ENCODE data around the gene NUMB. TPM values are rescaled to one million over a fixed set of nuclear protein-coding genes. Genes with fewer than 3 reads are reported as not detected.

Gene NUMB
- total and polyA plus RNA-seq, 2 experiments from 2014 or later, result 64.8 to 142 TPM

- H3K9me2 ChIP-seq (ENCODE audit: insufficient read depth), result no peaks in the 10 kb centered on the region
- H4K20me1 ChIP-seq (ENCODE audit: insufficient read depth), result no peaks in the 10 kb centered on the region
- no peak overlapping the region for H2AFZ ChIP-seq
- H3F3A ChIP-seq (ENCODE audit: insufficient read depth), result no peaks in the 10 kb centered on the region
- no peaks in the 10 kb centered on the region for H3K36me3 ChIP-seq (ENCODE audit: low read depth)
- no peaks in the 10 kb centered on the region for H3K4me1 ChIP-seq (ENCODE audit: insufficient read depth)
- no peak overlapping the region for H3K4me2 ChIP-seq (ENCODE audit: unreplicated experiment)
- 89 to 91% methylated on average over 11 of the region's 11 CpGs for WGBS, 2 experiments (ENCODE audit: low coverage in 1 of 2, low lambda C conversion rate in 2 of 2, missing lambda C conversion rate in 2 of 2)
- H3K27ac ChIP-seq, result no peak overlapping the region
- in situ Hi-C loops (cut with MboI), result no loop called here
- H3K4me3 ChIP-seq, result no peak overlapping the region
- no peaks in the 10 kb centered on the region for H3K79me2 ChIP-seq (ENCODE audit: insufficient read depth)
- TF ChIP-seq EZH2phosphoT487 (IDR thresholded peaks at IDR 0.05; ENCODE audit: insufficient read depth, low read depth) (no peak), EZH2 (IDR thresholded peaks at IDR 0.05; ENCODE audit: insufficient read depth, poor library complexity, severe bottlenecking) (no peak)
- no peaks in the 10 kb centered on the region for H3K27me3 ChIP-seq (replicated peaks; ENCODE audit: insufficient read depth)
- no peak for DNase-seq
- no peaks in the 10 kb centered on the region for H3K9me3 ChIP-seq (ENCODE audit: low read depth)
- H3K9ac ChIP-seq, result no peak overlapping the region
These were observed 208.0 kb downstream of the NUMB start for GRCh38 chr14:73250317-73250713.

DNA sequence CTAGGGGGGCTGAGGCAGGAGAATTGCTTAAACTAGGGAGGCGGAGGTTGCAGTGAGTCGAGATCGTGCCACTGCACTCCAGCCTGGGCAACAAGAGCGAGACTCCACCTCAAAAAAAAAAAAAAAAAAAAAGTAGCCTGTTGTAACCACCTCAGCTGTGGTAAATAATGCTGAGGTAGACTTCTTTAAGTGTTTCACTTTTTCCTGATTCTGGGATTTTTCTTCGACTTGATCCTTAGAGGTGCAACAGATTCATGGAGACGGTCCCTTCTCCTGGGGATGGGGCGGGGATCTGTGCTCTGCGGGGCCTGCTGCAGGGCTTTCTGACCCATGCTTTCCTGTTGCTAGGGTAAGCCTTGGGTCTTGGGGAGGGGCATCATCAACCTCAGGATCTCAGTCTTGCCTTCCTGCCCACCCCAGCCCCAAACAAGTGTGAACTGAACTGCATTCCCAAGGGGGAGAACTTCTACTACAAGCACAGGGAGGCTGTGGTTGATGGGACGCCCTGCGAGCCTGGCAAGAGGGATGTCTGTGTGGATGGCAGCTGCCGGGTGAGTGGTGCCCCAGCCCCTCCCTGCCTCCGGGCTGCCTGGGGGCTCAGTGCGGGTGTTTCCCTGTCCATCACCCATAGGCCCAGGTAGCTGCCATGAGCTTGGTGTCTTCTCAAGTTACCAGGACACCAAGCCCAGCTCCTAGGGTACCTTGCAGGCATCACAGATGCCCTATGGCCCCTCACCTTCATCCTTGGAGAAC lies 208.6 kb downstream of the NUMB start:
- Histone ChIP-seq H2AFZ (no peak overlapping the region), H3K27me3 (replicated peaks; ENCODE audit: insufficient read depth) (no peaks in the 10 kb centered on the region), H3K4me2 (ENCODE audit: unreplicated experiment) (no peak overlapping the region), H3K4me3 (no peak overlapping the region), H3K9ac (no peak overlapping the region), H4K20me1 (ENCODE audit: insufficient read depth) (no peaks in the 10 kb centered on the region), H3K9me2 (ENCODE audit: insufficient read depth) (no peaks in the 10 kb centered on the region), H3K79me2 (ENCODE audit: insufficient read depth) (no peaks in the 10 kb centered on the region), H3K4me1 (ENCODE audit: insufficient read depth) (no peaks in the 10 kb centered on the region), H3F3A (ENCODE audit: insufficient read depth) (no peaks in the 10 kb centered on the region), H3K9me3 (ENCODE audit: low read depth) (no peaks in the 10 kb centered on the region), H3K36me3 (ENCODE audit: low read depth) (no peaks in the 10 kb centered on the region), H3K27ac (no peak overlapping the region)
- TF ChIP-seq EZH2 (IDR thresholded peaks at IDR 0.05; ENCODE audit: insufficient read depth, poor library complexity, severe bottlenecking) (no peak), EZH2phosphoT487 (IDR thresholded peaks at IDR 0.05; ENCODE audit: insufficient read depth, low read depth) (no peak)
- WGBS, 2 experiments (ENCODE audit: low coverage in 1 of 2, low lambda C conversion rate in 2 of 2, missing lambda C conversion rate in 2 of 2), result 85 to 88% methylated on average over 13 of the region's 13 CpGs
- no peak for DNase-seq
- in situ Hi-C loops (cut with MboI), result no loop called here

DNA sequence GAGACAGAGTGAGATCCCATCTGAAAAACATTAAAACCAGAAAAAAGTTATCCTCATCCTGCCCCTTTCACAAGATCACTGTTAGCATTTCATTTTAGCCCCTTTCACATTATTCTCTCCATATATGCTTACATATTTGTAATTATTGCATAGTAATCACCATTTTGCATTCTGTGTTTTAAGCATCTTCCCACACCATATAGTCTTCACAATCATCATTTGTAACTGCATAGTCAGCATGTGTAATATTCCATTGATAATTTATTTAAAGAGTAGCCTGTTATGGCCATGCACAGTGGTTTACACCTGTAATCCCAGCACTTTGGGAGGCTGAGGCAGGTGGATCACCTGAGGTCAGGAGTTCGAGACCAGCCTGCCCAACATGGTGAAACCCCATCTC lies 209.2 kb downstream of the NUMB start:
- Histone ChIP-seq H3K9ac (no peak overlapping the region), H3K4me2 (ENCODE audit: unreplicated experiment) (no peak overlapping the region), H3F3A (ENCODE audit: insufficient read depth) (no peaks in the 10 kb centered on the region), H3K4me1 (ENCODE audit: insufficient read depth) (no peaks in the 10 kb centered on the region), H3K4me3 (no peak overlapping the region), H3K36me3 (ENCODE audit: low read depth) (no peaks in the 10 kb centered on the region), H3K27me3 (replicated peaks; ENCODE audit: insufficient read depth) (no peaks in the 10 kb centered on the region), H3K9me2 (ENCODE audit: insufficient read depth) (no peaks in the 10 kb centered on the region), H3K27ac (no peak overlapping the region), H4K20me1 (ENCODE audit: insufficient read depth) (no peaks in the 10 kb centered on the region), H2AFZ (no peak overlapping the region), H3K9me3 (ENCODE audit: low read depth) (no peaks in the 10 kb centered on the region), H3K79me2 (ENCODE audit: insufficient read depth) (no peaks in the 10 kb centered on the region)
- no peak for DNase-seq
- WGBS, 2 experiments (ENCODE audit: low coverage in 1 of 2, low lambda C conversion rate in 2 of 2, missing lambda C conversion rate in 2 of 2), result 82 to 92% methylated on average over 1 of the region's 1 CpG
- no peak for TF ChIP-seq EZH2 (IDR thresholded peaks at IDR 0.05; ENCODE audit: insufficient read depth, poor library complexity, severe bottlenecking)
- no peak for TF ChIP-seq EZH2phosphoT487 (IDR thresholded peaks at IDR 0.05; ENCODE audit: insufficient read depth, low read depth)
- in situ Hi-C loops (cut with MboI), result no loop called here

- H3K4me2 ChIP-seq (ENCODE audit: unreplicated experiment), result no peak overlapping the region
- TF ChIP-seq EZH2phosphoT487 (IDR thresholded peaks at IDR 0.05; ENCODE audit: insufficient read depth, low read depth) (no peak), EZH2 (IDR thresholded peaks at IDR 0.05; ENCODE audit: insufficient read depth, poor library complexity, severe bottlenecking) (no peak)
- H3K4me3 ChIP-seq, result no peak overlapping the region
- WGBS, 2 experiments (ENCODE audit: low coverage in 1 of 2, low lambda C conversion rate in 2 of 2, missing lambda C conversion rate in 2 of 2), result 49 to 63% methylated on average over 6 to 9 of the region's 9 CpGs
- no peak overlapping the region for H2AFZ ChIP-seq
- no peaks in the 10 kb centered on the region for H3K4me1 ChIP-seq (ENCODE audit: insufficient read depth)
- in situ Hi-C loops (cut with MboI), result no loop called here
- H3K9me3 ChIP-seq (ENCODE audit: low read depth), result no peaks in the 10 kb centered on the region
- DNase-seq, result peak; percentile 40
- peaks cover 8% of the 10 kb centered on the region for H3K27me3 ChIP-seq (replicated peaks; ENCODE audit: insufficient read depth)
- H3K9ac ChIP-seq, result no peak overlapping the region
- H3K9me2 ChIP-seq (ENCODE audit: insufficient read depth), result no peaks in the 10 kb centered on the region
- H3F3A ChIP-seq (ENCODE audit: insufficient read depth), result no peaks in the 10 kb centered on the region
- no peak overlapping the region for H3K27ac ChIP-seq
- H3K79me2 ChIP-seq (ENCODE audit: insufficient read depth), result no peaks in the 10 kb centered on the region
- no peaks in the 10 kb centered on the region for H3K36me3 ChIP-seq (ENCODE audit: low read depth)
- no peaks in the 10 kb centered on the region for H4K20me1 ChIP-seq (ENCODE audit: insufficient read depth)
These were observed 210.1 kb downstream of the NUMB start for GRCh38 chr14:73248108-73248868.

Measured in GM23248 (cell line).